NT2/D1 (cell line): ENCODE results near the gene RAD9A.

ENCODE experiments used
- SUZ12 ChIP-seq: IDR thresholded peaks from 2 replicates; pipeline ENCODE4 v1.6.1; 2011; ENCODE audit not compliant: insufficient read length, insufficient read depth; ENCODE audit errors: extremely low read depth
- YY1 ChIP-seq: IDR thresholded peaks from 2 replicates; pipeline ENCODE4 v1.6.1; 2011; ENCODE audit not compliant: insufficient read length, insufficient read depth

DNA sequence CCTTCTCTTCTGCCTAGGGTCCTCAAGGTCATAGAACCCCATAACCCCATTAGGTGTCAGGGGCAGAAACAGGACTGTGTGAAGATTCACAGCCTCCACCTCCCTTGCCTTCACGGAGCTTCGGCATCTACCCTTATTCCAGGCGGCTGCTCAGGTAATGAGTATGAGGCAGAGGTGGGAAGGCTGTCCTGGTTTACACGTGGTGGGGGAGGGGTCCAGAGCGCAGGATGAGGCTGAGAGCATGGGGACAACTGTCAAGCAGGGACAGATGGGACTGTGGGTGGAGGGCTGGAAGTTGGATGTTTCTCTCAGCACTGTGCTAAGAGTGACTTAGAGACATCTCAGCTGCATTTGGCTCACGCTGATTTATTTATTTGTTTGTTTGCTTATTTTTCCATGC is 4.3 kb upstream of the RAD9A start:
- TF ChIP-seq YY1 (no peak), SUZ12 (no peak)
